ENCODE measurements around the gene NAGK. TPM values are rescaled to one million over a fixed set of nuclear protein-coding genes. Genes with fewer than 3 reads are reported as not detected.
A peak's percentile ranks its signal among the peaks of the same experiment; 100 is the strongest.
"Not testable (repeated sequence)": the region's sequence is repeated elsewhere in the genome, so short reads cannot be mapped to it uniquely, and the experiment has no call there.

NAGK gene
- total RNA-seq, 1 donor from 2014 or later = 102 TPM

- not testable (repeated sequence) for H3K9me3 Mint-ChIP-seq; H3K27me3 Mint-ChIP-seq; H3K27ac Mint-ChIP-seq; H3K4me1 Mint-ChIP-seq (ENCODE audit: unreplicated experiment); H3K36me3 Mint-ChIP-seq; DNase-seq (ENCODE audit: extremely low spot score, unreplicated experiment); H3K4me3 Mint-ChIP-seq
- peak; percentile 47 for TF ChIP-seq CTCF (conservative IDR thresholded peaks at IDR 0.05)
Measured at GRCh38 chr2:71106463-71106862, 38.0 kb downstream of the NAGK start.

DNA sequence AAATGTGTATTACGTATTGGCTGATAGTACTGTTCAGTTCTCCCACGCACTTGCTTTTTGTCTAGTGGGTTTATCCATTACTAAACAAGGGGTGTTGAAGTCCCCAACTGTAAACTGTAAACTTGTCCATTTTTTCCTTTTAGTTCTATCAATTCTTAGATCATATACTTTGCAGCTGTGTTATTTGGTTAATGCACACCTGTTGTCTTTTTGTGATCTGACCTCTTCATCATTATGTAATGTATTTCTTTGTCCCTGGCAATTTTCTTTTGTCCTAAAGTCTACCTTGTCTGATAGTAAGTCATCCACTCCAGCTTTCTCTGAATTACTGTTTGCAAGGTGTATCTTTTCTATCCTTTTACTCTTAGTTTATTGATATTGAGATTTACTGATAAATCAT, 39.6 kb downstream of the NAGK start:
- Mint-ChIP-seq H3K27ac (no peak overlapping the region), H3K9me3 (peaks cover 2% of the 10 kb centered on the region), H3K4me1 (ENCODE audit: unreplicated experiment) (no peaks in the 10 kb centered on the region), H3K36me3 (peaks cover 11% of the 10 kb centered on the region), H3K4me3 (no peak overlapping the region), H3K27me3 (no peaks in the 10 kb centered on the region)
- DNase-seq (ENCODE audit: extremely low spot score, unreplicated experiment) = no peak
- TF ChIP-seq CTCF (conservative IDR thresholded peaks at IDR 0.05) = no peak

DNA sequence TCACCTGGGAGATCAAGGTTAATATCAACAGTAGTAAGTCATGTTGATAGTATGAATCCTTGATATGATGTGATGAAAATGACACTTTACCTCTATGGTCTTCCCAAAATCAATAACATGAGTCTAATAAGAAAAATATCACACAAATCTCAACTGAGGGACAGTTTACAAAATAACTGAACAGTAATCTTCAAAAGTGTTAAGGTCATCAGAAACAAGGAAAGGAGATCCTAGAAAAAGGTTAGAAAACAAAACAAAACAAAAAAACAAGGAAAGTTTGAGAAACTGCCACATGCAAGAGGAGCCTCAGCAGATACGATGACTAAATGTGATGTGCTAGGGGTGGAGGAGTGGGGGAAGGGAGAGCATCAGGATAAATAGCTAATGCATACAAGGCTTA, 45.4 kb downstream of the NAGK start:
- H3K9me3 Mint-ChIP-seq = no peaks in the 10 kb centered on the region

GRCh38 chr2:71117063-71117462, 48.6 kb downstream of the NAGK start:
- H3K27ac Mint-ChIP-seq = no peak overlapping the region
- no peak for TF ChIP-seq CTCF (conservative IDR thresholded peaks at IDR 0.05)
- H3K4me3 Mint-ChIP-seq = no peak overlapping the region
- H3K27me3 Mint-ChIP-seq = no peaks in the 10 kb centered on the region
- no peaks in the 10 kb centered on the region for H3K4me1 Mint-ChIP-seq (ENCODE audit: unreplicated experiment)
- H3K9me3 Mint-ChIP-seq = no peaks in the 10 kb centered on the region
- DNase-seq (ENCODE audit: extremely low spot score, unreplicated experiment) = no peak
- H3K36me3 Mint-ChIP-seq = peaks cover 29% of the 10 kb centered on the region

More for the DNA sequence above, 45.4 kb downstream of the NAGK start:
- TF ChIP-seq CTCF (conservative IDR thresholded peaks at IDR 0.05) = no peak
- H3K27ac Mint-ChIP-seq = no peak overlapping the region
- no peak overlapping the region for H3K4me3 Mint-ChIP-seq
- no peaks in the 10 kb centered on the region for H3K4me1 Mint-ChIP-seq (ENCODE audit: unreplicated experiment)
- no peak for DNase-seq (ENCODE audit: extremely low spot score, unreplicated experiment)
- peaks cover 22% of the 10 kb centered on the region for H3K36me3 Mint-ChIP-seq
- H3K27me3 Mint-ChIP-seq = no peaks in the 10 kb centered on the region

- peaks cover 25% of the 10 kb centered on the region for H3K36me3 Mint-ChIP-seq
- no peak for TF ChIP-seq CTCF (conservative IDR thresholded peaks at IDR 0.05)
- no peak for DNase-seq (ENCODE audit: extremely low spot score, unreplicated experiment)
- H3K27ac Mint-ChIP-seq = no peak overlapping the region
- no peak overlapping the region for H3K4me3 Mint-ChIP-seq
- H3K4me1 Mint-ChIP-seq (ENCODE audit: unreplicated experiment) = no peaks in the 10 kb centered on the region
- no peaks in the 10 kb centered on the region for H3K9me3 Mint-ChIP-seq
- no peaks in the 10 kb centered on the region for H3K27me3 Mint-ChIP-seq
Measured at GRCh38 chr2:71120195-71120594, 51.7 kb downstream of the NAGK start.

DNA sequence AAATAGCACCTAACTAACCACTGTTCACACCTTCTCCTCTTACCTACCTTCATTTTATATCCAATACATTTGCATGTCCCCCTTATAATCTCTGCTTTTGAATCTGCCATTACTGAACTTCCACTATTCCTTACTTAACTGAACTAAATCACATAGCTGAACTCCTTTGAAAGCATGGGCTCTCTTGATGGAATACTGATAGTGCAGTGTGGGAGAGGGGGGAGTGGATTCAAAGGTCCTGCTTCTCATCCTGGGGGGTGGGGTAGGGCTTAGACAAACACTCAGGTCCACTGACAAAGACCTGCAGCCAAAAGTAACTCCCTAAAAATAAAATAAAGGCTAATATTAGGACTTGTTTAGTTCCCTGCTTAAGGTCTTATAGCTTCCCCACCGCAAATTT, 53.0 kb downstream of the NAGK start:
- Mint-ChIP-seq H3K27ac (no peak overlapping the region), H3K4me1 (ENCODE audit: unreplicated experiment) (no peaks in the 10 kb centered on the region), H3K4me3 (no peak overlapping the region), H3K36me3 (peaks cover 25% of the 10 kb centered on the region), H3K9me3 (no peaks in the 10 kb centered on the region), H3K27me3 (no peaks in the 10 kb centered on the region)
- no peak for TF ChIP-seq CTCF (conservative IDR thresholded peaks at IDR 0.05)
- DNase-seq (ENCODE audit: extremely low spot score, unreplicated experiment) = no peak

All from type B pancreatic cell (in vitro differentiated cells).